Fibroblast of lung (primary cell): Measurements from ENCODE around the gene GLT6D1. TPM values are rescaled to one million over a fixed set of nuclear protein-coding genes. Genes with fewer than 3 reads are reported as not detected.

Source experiments
- DNase-seq, 2 donors: peaks; one replicate each; pipeline versions ENCODE4 v3.0.0 to v3.0.0-alpha.2; 2010; ENCODE audit warnings: low read depth in 2 of 2
- H2AFZ ChIP-seq: 2 replicates; pipeline ENCODE4 v1.5.1; 2012; ENCODE audit warnings: low read length, control low read depth, inconsistent platforms
- H3K27ac ChIP-seq: 2 replicates; pipeline ENCODE4 v1.5.1; 2011; ENCODE audit warnings: low read length, control low read depth; ENCODE audit not compliant: insufficient read depth
- H3K27me3 ChIP-seq: 2 replicates; pipeline ENCODE4 v1.5.1; 2011; ENCODE audit warnings: mild to moderate bottlenecking, low read length; ENCODE audit not compliant: control insufficient read depth, insufficient read depth
- H3K36me3 ChIP-seq: 2 replicates; pipeline ENCODE4 v1.5.1; 2011; ENCODE audit warnings: low read length; ENCODE audit not compliant: control insufficient read depth, insufficient read depth
- H3K4me1 ChIP-seq: 2 replicates; pipeline ENCODE4 v1.5.1; 2011; ENCODE audit warnings: low read length; ENCODE audit not compliant: control insufficient read depth, insufficient read depth; ENCODE audit errors: extremely low read depth
- H3K4me2 ChIP-seq: 2 replicates; pipeline ENCODE4 v1.5.1; 2011; ENCODE audit warnings: low read length, control low read depth; ENCODE audit not compliant: insufficient read depth; ENCODE audit errors: extremely low read depth
- H3K4me3 ChIP-seq, 4 experiments: fragments of 200-600 bp in 1 of 4; sonication (generic) in 1 of 4; replicated peaks in 1 of 4; 2 replicates each; pipeline ENCODE4 v1.5.1; 2011 to 2016; ENCODE audit warnings: low read length in 4 of 4, low read depth in 3 of 4, mild to moderate bottlenecking in 3 of 4, control low read depth in 2 of 4, inconsistent platforms in 1 of 4, mixed read lengths in 1 of 4; ENCODE audit not compliant: insufficient read depth in 1 of 4; ENCODE audit errors: control extremely low read depth in 1 of 4
- H3K79me2 ChIP-seq: 2 replicates; pipeline ENCODE4 v1.5.1; 2012; ENCODE audit warnings: mild to moderate bottlenecking, low read length, inconsistent platforms; ENCODE audit not compliant: control insufficient read depth, insufficient read depth
- H3K9ac ChIP-seq: 2 replicates; pipeline ENCODE4 v1.5.1; 2011; ENCODE audit warnings: mild to moderate bottlenecking, low read length, control low read depth; ENCODE audit not compliant: insufficient read depth
- H3K9me3 ChIP-seq: 2 replicates; pipeline ENCODE4 v1.5.1; 2012; ENCODE audit warnings: low read depth, low read length; ENCODE audit not compliant: control insufficient read depth, insufficient read depth
- H4K20me1 ChIP-seq: 2 replicates; pipeline ENCODE4 v1.5.1; 2011; ENCODE audit warnings: low read length; ENCODE audit not compliant: control insufficient read depth, insufficient read depth; ENCODE audit errors: extremely low read depth
- CTCF ChIP-seq, 2 donors: IDR thresholded peaks in 1 of 2; conservative IDR thresholded peaks in 1 of 2; 1 replicate in 1 of 2; 2 replicates in 1 of 2; pipeline ENCODE4 v1.5.1; 2011 to 2012; ENCODE audit warnings: low read length in 2 of 2, control low read depth in 1 of 2, inconsistent platforms in 1 of 2, low read depth in 1 of 2, mild to moderate bottlenecking in 1 of 2
- EZH2 ChIP-seq: IDR thresholded peaks from 2 replicates; pipeline ENCODE4 v1.5.1; 2012; ENCODE audit warnings: low read length, control low read depth, mild to moderate bottlenecking; ENCODE audit errors: missing control alignments
- polyA plus RNA-seq, 2 donors: library from polyadenylated mRNA; depleted of rRNA in 1 of 2; stranded (reverse) in 1 of 2; unstranded in 1 of 2; fragments of >200 nt; gene quantifications; 2 replicates each; pipeline ENCODE4 v1.2.1, GENCODE V29; 2011 to 2012; ENCODE audit warnings: missing spikeins in 1 of 2
- total RNA-seq: library from RNA; depleted of rRNA; stranded (reverse); fragments of >200 nt; gene quantifications from 2 replicates; pipeline ENCODE4 v1.2.1, GENCODE V29; 2014

GLT6D1 gene
- total and polyA plus RNA-seq, 2 donors (not counting 1 experiment from before 2014, with no cell fraction given) = not detected

- Histone ChIP-seq H3K27ac (no peak overlapping the region), H3K36me3 (no peaks in the 10 kb centered on the region)
Measured at GRCh38 chr9:135579889-135580660, 59.3 kb downstream of the GLT6D1 start.

DNA sequence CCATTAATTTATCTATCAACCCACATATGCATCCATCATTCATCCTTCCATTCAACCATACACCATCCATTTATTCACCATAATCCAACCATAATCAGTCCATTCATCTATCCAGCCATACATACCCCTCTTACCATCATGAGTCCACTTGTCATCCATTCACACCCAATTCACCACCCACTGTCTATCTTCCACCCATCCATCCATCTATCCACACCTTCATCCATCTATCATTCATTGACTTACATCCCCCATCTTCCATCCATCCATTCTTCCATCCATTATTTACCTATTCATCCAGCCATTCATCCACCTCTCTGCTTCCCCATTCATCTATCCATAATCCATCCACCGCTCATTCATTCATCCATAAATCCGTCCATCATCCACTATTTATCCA is 60.0 kb downstream of the GLT6D1 start:
- no peak overlapping the region for H3K4me2 ChIP-seq
- no peaks in the 10 kb centered on the region for H3K4me1 ChIP-seq
- H2AFZ ChIP-seq = no peak overlapping the region
- H3K9ac ChIP-seq = no peak overlapping the region
- no peak overlapping the region for H3K27ac ChIP-seq
- no peak for DNase-seq
- H3K9me3 ChIP-seq = no peaks in the 10 kb centered on the region
- no peaks in the 10 kb centered on the region for H4K20me1 ChIP-seq
- TF ChIP-seq CTCF (conservative IDR thresholded peaks at IDR 0.05 in 1 of 2, IDR thresholded peaks at IDR 0.05 in 1 of 2; ENCODE audit: low read depth in 1 of 2, low read length in 2 of 2) = no peak
- no peaks in the 10 kb centered on the region for H3K36me3 ChIP-seq
- no peaks in the 10 kb centered on the region for H3K79me2 ChIP-seq
- no peaks in the 10 kb centered on the region for H3K27me3 ChIP-seq
- no peak overlapping the region for H3K4me3 ChIP-seq

More at GRCh38 chr9:135579889-135580660, 59.3 kb downstream of the GLT6D1 start:
- DNase-seq = no peak
- no peaks in the 10 kb centered on the region for H3K9me3 ChIP-seq
- no peaks in the 10 kb centered on the region for H3K27me3 ChIP-seq
- no peak overlapping the region for H3K4me3 ChIP-seq
- H3K9ac ChIP-seq = no peak overlapping the region
- no peaks in the 10 kb centered on the region for H3K4me1 ChIP-seq
- no peak overlapping the region for H2AFZ ChIP-seq
- no peak overlapping the region for H3K4me2 ChIP-seq
- TF ChIP-seq CTCF (conservative IDR thresholded peaks at IDR 0.05 in 1 of 2, IDR thresholded peaks at IDR 0.05 in 1 of 2; ENCODE audit: low read depth in 1 of 2, low read length in 2 of 2) (no peak), EZH2 (no peak)
- H4K20me1 ChIP-seq = no peaks in the 10 kb centered on the region
- H3K79me2 ChIP-seq = no peaks in the 10 kb centered on the region

GRCh38 chr9:135577256-135577655 is 62.1 kb downstream of the GLT6D1 start:
- H3K4me3 ChIP-seq = no peak overlapping the region
- no peak overlapping the region for H2AFZ ChIP-seq
- H3K27me3 ChIP-seq = no peaks in the 10 kb centered on the region
- H3K4me1 ChIP-seq = no peaks in the 10 kb centered on the region
- no peak overlapping the region for H3K27ac ChIP-seq
- no peaks in the 10 kb centered on the region for H4K20me1 ChIP-seq
- H3K4me2 ChIP-seq = no peak overlapping the region
- H3K79me2 ChIP-seq = no peaks in the 10 kb centered on the region
- H3K36me3 ChIP-seq = no peaks in the 10 kb centered on the region
- H3K9ac ChIP-seq = no peak overlapping the region
- no peaks in the 10 kb centered on the region for H3K9me3 ChIP-seq
- TF ChIP-seq CTCF (conservative IDR thresholded peaks at IDR 0.05 in 1 of 2, IDR thresholded peaks at IDR 0.05 in 1 of 2; ENCODE audit: low read depth in 1 of 2, low read length in 2 of 2) (no peak), EZH2 (no peak)
- no peak for DNase-seq
